Neuron (in vitro differentiated cells): ENCODE measurements around the gene KRTAP4-11.
"Not testable (repeated sequence)": the region's sequence is repeated elsewhere in the genome, so short reads cannot be mapped to it uniquely, and the experiment has no call there.

Experiments
- H2AFZ ChIP-seq: one replicate; pipeline ENCODE4 v1.6.1; 2013; ENCODE audit warnings: low read depth, mild to moderate bottlenecking, inconsistent platforms, low read length, moderate library complexity
- H3K27me3 ChIP-seq: one replicate; pipeline ENCODE4 v1.6.1; 2013; ENCODE audit warnings: low read length; ENCODE audit not compliant: insufficient read depth
- H3K36me3 ChIP-seq: one replicate; pipeline ENCODE4 v1.6.1; 2013; ENCODE audit warnings: low read length; ENCODE audit not compliant: insufficient read depth
- H3K4me1 ChIP-seq: one replicate; pipeline ENCODE4 v1.6.1; 2013; ENCODE audit warnings: low read length; ENCODE audit not compliant: insufficient read depth
- H3K4me3 ChIP-seq: 2 replicates; pipeline ENCODE4 v1.5.1; 2013; ENCODE audit warnings: mild to moderate bottlenecking, low read length, moderate library complexity
- H3K9me3 ChIP-seq: one replicate; pipeline ENCODE4 v1.6.1; 2013; ENCODE audit warnings: low read length

Gene KRTAP4-11

GRCh38 chr17:41141361-41141760 lies 23.2 kb upstream of the KRTAP4-11 start:
- no peaks in the 10 kb centered on the region for H3K9me3 ChIP-seq
- H3K36me3 ChIP-seq: no peaks in the 10 kb centered on the region
- H3K4me3 ChIP-seq: no peak overlapping the region
- H3K4me1 ChIP-seq: no peaks in the 10 kb centered on the region
- no peaks in the 10 kb centered on the region for H3K27me3 ChIP-seq
- no peak overlapping the region for H2AFZ ChIP-seq

GRCh38 chr17:41140360-41141131 lies 22.4 kb upstream of the KRTAP4-11 start, which contains the start of gene KRTAP4-6:
KRTAP4-6 (minus strand) TSS chr17:41140544; CDS start chr17:41140487, 57 bp downstream.
- no peaks in the 10 kb centered on the region for H3K27me3 ChIP-seq
- H2AFZ ChIP-seq: no peak within 1 kb of the TSS
- no peak within 1 kb of the TSS for H3K4me3 ChIP-seq
- H3K4me1 ChIP-seq: no peaks in the 10 kb centered on the region
- H3K36me3 ChIP-seq: no peaks in the 10 kb centered on the region
- no peaks in the 10 kb centered on the region for H3K9me3 ChIP-seq

- not testable (repeated sequence) for H3K27me3 ChIP-seq, H3K36me3 ChIP-seq, H2AFZ ChIP-seq, H3K4me3 ChIP-seq, H3K9me3 ChIP-seq, H3K4me1 ChIP-seq
These were observed 21.7 kb upstream of the KRTAP4-11 start for GRCh38 chr17:41139865-41140264.

- H2AFZ ChIP-seq: no peak overlapping the region
- no peaks in the 10 kb centered on the region for H3K9me3 ChIP-seq
- no peaks in the 10 kb centered on the region for H3K27me3 ChIP-seq
- H3K4me3 ChIP-seq: no peak overlapping the region
- H3K4me1 ChIP-seq: no peaks in the 10 kb centered on the region
- no peaks in the 10 kb centered on the region for H3K36me3 ChIP-seq
These were observed 15.9 kb upstream of the KRTAP4-11 start for GRCh38 chr17:41133880-41134735.

- H3K9me3 ChIP-seq: no peaks in the 10 kb centered on the region
- no peak overlapping the region for H2AFZ ChIP-seq
- H3K27me3 ChIP-seq: no peaks in the 10 kb centered on the region
- no peaks in the 10 kb centered on the region for H3K4me1 ChIP-seq
- no peaks in the 10 kb centered on the region for H3K36me3 ChIP-seq
- no peak overlapping the region for H3K4me3 ChIP-seq
These were observed 13.8 kb upstream of the KRTAP4-11 start for GRCh38 chr17:41131979-41132378.

- H3K4me3 ChIP-seq: no peak overlapping the region
These were observed 9.2 kb upstream of the KRTAP4-11 start for GRCh38 chr17:41127371-41127770.

GRCh38 chr17:41126412-41126811 lies 8.2 kb upstream of the KRTAP4-11 start:
- H3K4me3 ChIP-seq: no peak overlapping the region
- no peak overlapping the region for H2AFZ ChIP-seq
- no peaks in the 10 kb centered on the region for H3K36me3 ChIP-seq
- no peaks in the 10 kb centered on the region for H3K27me3 ChIP-seq
- H3K4me1 ChIP-seq: no peaks in the 10 kb centered on the region
- no peaks in the 10 kb centered on the region for H3K9me3 ChIP-seq

More at GRCh38 chr17:41127371-41127770, 9.2 kb upstream of the KRTAP4-11 start:
- no peaks in the 10 kb centered on the region for H3K4me1 ChIP-seq
- no peak overlapping the region for H2AFZ ChIP-seq
- no peaks in the 10 kb centered on the region for H3K9me3 ChIP-seq
- no peaks in the 10 kb centered on the region for H3K27me3 ChIP-seq
- H3K36me3 ChIP-seq: no peaks in the 10 kb centered on the region

- H3K4me1 ChIP-seq: no peaks in the 10 kb centered on the region
- H3K27me3 ChIP-seq: no peaks in the 10 kb centered on the region
- H3K9me3 ChIP-seq: no peaks in the 10 kb centered on the region
- no peaks in the 10 kb centered on the region for H3K36me3 ChIP-seq
- H2AFZ ChIP-seq: no peak overlapping the region
- H3K4me3 ChIP-seq: no peak overlapping the region
These were observed 6.9 kb upstream of the KRTAP4-11 start for GRCh38 chr17:41125064-41125463.

GRCh38 chr17:41123991-41124371 lies 5.8 kb upstream of the KRTAP4-11 start, which contains the start of gene KRTAP4-12:
KRTAP4-12 (minus strand) TSS chr17:41124182; CDS start chr17:41124122, 60 bp downstream.
- not testable (repeated sequence) for H3K4me3 ChIP-seq, H3K36me3 ChIP-seq, H3K4me1 ChIP-seq, H3K27me3 ChIP-seq, H2AFZ ChIP-seq, H3K9me3 ChIP-seq

- H2AFZ ChIP-seq, H3K4me1 ChIP-seq, H3K36me3 ChIP-seq, H3K4me3 ChIP-seq, H3K27me3 ChIP-seq, H3K9me3 ChIP-seq: not testable (repeated sequence)
These were observed 5.3 kb upstream of the KRTAP4-11 start for GRCh38 chr17:41123292-41123990.

- Histone ChIP-seq H3K4me1 (no peaks in the 10 kb centered on the region), H2AFZ (no peak overlapping the region), H3K9me3 (no peaks in the 10 kb centered on the region), H3K27me3 (no peaks in the 10 kb centered on the region), H3K4me3 (no peak overlapping the region), H3K36me3 (no peaks in the 10 kb centered on the region)
These were observed 3.6 kb upstream of the KRTAP4-11 start for GRCh38 chr17:41121742-41122141.

- not testable (repeated sequence) for H3K4me1 ChIP-seq, H2AFZ ChIP-seq, H3K4me3 ChIP-seq, H3K9me3 ChIP-seq, H3K36me3 ChIP-seq, H3K27me3 ChIP-seq
These were observed 1.8 kb upstream of the KRTAP4-11 start for GRCh38 chr17:41119696-41120690.
